Stimulated activated CD4-positive, alpha-beta T cell treated with anti-CD3 and anti-CD28 coated beads, Interleukin-2, amount 100 ng/mL, for 24 hours (primary cell): ENCODE measurements around the gene FAM120C.
A peak's percentile ranks its signal among the peaks of the same experiment; 100 is the strongest.

Source experiments
- DNase-seq, 2 donors: peaks; one replicate each; pipeline ENCODE4 v3.0.0-alpha.2; 2020

Gene FAM120C, protein sequence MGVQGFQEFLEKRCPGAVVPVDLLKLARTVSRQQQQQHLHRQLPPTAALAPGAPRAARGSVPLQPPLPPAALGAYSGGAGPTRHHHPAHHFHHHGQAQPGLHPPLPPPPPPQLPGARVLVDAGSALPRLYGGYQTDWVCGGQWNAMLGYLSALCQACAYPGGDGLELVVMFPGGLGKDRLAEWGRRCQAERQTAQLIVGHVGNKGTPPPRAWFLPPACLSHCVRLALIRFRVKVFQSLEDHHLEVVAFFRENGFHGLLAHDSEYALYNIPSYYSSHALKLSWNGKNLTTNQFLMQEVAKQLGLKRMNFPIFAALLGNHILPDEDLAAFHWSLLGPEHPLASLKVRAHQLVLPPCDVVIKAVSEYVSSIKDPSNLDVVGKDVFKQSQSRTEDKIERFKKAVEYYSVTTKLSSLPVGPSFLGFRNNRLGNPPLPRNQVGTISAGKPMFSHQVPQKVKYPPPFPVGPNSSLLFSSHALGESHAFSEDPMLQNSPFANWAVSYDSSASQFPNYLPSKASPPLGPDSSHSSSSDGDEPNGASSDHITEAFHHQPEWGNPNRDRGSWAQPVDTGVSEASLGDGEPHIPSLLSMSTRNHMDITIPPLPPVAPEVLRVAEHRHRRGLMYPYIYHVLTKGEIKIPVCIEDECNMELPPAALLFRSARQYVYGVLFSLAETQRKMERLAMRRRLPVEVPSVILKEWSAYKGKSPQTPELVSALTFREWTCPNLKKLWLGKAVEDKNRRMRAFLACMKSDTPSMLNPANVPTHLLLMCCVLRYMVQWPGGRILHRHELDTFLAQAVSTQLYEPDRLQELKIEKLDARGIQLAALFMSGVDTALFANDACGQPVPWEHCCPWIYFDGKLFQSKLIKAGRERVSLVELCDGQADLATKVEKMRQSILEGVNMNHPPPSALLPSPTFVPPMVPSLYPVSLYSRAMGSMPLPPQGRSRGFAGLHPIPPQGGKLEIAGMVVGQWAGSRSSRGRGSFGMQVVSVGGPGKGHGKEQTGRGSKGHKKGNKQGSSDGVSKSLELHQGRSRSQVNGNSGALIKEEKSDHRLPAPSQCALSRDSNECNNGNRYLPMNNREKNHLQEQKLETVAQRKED

DNA sequence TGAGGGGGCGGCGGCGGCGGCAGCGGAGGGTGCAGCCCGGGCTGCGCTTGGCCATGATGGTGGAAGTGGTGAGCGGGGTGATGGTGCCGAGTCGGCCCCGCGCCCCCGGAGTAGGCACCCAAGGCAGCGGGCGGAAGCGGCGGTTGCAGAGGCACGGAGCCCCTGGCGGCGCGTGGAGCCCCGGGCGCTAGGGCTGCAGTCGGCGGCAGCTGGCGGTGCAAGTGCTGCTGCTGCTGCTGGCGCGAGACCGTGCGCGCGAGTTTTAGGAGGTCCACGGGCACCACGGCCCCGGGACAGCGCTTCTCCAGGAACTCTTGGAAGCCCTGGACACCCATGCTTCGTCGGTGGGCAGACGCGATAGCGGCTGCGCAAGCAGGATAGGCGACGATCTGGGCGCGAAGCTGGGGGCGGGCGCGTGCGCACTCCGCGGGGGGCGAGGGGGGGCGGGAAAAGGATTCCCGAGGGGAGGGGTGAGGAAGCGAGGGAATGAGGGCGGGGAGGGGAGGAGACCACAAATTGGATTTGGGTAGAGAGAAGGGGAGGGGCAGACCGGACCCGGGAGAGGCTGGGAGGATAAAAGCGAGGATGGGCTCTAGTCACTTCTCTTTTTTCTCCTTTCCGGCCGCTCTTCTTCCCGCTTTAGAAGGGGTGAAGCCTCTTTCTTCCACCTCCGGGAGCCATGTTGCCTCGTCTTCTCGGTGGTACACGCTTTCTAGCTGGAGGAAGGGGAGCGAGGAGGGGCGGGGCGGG is at the start of gene FAM120C:
FAM120C (minus strand) TSS at position 391 of the 750 bp plus-strand sequence; CDS start at position 335, 56 bp downstream.
- peak; percentile 66 to 72 for DNase-seq

DNA sequence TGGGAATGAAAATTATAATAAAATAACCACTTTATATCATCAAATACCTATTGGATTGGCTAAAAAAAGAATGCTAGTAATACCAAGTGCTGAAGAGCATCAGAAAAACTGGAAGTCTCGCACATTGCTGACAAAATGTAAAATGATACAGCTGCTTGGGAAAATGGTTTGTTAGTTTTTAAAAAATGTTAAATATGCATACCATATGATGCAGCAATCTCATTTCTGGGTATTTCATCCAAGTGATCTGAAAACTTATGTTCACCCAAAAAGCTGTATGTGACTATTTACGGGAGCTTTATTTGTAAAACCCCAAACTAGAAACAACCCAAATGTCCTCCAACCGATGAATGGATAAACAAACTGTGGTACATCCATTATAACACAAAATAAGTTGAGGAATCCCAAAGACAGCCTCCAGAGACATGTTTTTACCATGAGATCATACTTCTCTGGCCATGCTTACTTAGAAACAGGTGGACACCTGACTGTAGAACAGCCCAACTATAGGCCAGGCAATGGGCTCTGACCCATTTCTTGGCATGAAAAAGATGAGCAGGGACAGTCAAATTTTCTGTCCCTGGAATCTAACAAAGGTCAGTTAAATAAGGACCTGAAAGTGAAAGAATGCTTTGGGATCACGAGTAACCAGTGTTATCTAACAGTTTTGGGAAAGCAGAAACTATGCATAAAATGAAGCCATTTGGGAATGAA is 47.5 kb upstream of the FAM120C start:
- DNase-seq = no peak

DNA sequence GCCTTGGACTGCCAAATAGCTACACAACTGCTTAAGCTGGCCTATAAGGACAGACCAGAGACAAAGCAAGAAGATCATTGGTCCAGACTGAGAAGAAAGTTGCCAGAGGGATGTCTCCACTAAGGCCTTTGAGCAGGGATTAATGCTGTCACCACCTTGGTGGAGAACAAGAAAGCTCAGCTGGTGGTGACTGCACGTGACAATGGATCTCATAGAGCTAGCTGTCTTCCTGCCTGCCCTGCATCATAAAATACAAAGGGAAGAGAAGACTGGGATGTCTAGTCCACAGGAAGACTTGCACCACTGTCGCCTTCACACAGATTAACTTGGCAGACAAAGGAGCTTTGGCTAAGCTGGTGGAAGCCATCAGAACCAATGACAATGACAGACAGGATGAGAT is 40.5 kb upstream of the FAM120C start:
- DNase-seq = no peak

DNA sequence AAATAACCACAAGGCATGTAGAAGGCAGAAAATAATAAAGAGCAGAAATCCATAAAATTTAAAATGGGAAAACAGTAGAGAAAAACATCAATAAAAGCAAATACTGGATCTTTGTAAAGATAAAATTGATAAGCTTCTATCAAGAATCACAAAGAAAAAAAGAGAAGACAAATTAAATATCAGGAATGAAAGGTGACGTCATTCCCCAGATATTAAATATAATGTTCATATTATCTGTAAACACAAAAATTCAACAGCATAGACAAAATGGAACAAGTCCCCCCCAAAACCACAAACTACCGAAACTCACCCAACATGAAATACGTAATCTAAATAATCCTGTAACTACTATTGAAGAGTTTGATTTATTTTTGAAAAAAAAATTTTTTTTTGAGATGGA is 30.5 kb upstream of the FAM120C start:
- DNase-seq = no peak

DNA sequence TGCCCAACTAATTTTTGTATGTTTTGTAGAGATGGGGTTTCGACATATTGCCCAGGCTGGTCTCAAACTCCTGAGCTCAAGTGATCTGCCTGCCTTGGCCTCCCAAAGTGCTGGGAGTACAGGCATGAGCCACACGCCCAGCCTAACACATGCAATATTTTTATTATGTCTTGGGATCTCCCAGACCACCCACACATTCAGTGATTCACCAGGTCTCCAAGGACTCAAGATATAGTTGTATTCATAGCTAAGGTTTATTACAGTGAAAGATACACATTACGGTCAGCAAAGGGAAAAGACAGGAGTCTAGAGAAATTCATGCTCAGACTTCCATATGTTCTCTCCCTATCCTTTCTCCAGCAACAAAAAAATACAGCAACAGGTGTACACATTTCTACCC is 25.5 kb upstream of the FAM120C start:
- DNase-seq = no peak

DNA sequence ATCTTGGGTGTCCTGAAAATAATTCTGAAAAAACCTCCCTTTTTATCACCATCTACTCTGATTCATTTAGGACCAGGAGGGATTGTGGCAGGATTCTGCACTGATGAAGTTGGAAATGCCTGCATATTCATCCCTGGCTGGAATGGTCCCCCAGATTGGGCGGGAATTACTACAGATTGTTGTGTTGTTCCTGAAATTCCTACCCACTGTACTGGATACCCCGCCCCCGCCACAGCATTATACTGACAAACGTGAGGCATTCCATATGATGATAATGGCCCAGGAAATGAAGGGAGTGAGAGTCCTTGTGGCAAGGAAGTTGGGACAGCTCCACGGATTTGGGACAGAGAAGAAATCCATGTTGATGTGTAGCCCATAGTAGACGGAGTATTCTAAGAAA is 15.2 kb upstream of the FAM120C start:
- no peak for DNase-seq

DNA sequence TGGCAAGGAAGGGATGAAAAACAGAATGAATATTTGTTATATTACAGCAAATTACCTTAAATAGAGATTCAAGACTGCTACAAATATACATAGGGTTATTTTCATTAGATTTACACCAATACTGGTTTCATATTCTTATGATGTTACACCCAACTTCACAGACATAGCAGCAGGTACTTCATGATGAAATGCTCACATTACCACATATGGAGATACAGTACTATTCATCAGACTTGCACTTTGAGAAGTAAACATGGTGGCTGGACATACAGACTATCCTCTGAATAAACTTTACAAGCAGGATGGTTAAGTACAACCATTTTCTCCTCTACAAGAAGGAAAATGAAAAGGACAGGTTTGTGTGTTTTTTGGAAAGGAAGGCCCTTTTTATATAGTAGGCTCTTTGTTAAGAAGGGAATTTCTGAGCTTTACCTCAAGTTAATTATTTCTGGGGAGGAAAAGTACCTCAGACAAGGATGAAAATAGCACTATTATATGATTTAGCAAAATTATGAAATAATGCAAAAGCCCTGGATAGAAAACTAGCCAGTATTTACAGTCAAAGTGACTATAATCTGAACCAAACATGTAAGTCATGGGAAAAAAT is 12.0 kb upstream of the FAM120C start:
- no peak for DNase-seq

DNA sequence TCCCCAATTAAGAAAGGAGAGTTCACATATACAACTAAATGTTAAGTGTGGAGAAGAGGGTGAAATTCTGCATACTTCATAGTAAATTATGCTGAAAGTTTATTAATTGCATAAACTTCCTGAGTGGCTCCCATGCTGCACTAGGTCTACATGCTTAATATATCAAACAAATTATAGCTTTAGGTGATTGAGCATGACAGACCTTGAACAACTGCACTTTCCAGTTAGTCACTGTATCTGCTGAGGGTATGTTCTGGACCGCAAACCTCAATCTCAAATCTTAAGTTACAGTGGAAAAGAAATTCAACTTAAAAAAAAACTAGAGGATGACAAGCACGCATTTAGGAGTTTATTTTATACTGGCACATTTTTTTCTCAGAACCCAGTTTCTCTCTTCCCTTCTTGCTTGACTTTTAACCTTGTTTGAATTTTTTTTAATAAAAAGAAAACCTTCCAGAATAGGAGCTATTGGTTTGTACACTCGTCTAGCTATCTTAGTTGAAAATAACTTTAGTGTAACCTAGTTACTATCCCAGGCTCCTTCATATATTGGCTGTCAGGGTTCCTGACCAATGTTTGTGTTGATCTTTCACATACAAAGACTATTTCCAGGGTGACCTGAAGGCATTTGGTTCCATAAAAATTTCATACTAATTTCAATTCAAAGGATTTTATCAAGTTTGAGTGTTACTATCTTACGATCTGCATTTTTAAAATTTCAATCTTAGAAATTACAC is 10.2 kb upstream of the FAM120C start:
- DNase-seq = no peak

DNA sequence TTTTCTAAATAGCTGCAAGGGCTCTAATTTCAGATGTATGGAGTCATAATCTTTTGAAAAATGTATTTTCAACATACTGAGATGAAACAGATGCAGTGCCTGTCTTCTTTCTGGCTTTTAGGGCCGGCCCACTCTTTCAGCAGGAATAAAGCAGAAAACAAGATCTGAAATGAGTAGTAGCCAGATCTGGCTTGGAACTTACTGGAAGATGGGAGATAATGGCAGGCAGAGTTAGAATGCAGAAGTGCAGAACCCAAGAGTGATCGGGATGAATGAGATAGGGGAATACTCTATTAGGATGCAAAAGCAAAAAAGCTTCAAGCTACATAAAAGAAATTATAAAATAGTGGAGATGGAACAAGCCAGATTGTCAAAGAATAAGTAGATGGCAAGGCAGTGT is 1.4 kb upstream of the FAM120C start:
- DNase-seq = no peak

DNA sequence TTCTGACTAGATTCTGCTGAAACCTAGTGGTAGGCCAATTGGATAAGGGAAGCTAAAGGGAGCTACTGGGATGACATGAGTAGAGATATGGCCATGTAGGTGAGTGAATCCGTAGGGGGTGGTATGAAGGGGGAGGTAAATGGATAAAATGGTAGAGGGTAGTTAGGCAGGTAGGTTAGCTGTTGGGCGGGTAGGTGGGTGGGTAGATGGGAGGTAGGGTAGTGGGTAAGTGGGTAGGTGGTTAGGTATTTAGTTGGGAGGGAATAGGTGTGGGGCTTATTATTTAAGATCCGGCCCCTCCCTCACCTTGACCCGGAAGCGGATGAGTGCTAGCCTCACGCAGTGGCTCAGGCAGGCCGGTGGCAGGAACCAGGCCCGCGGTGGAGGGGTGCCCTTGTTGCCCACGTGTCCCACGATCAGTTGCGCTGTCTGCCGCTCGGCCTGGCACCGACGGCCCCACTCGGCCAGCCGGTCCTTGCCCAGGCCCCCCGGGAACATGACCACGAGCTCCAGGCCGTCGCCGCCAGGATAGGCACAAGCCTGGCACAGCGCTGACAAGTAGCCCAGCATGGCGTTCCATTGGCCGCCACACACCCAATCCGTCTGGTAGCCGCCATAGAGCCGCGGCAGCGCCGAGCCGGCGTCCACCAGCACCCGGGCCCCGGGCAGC is 725 bp downstream of the FAM120C start:
- peak; percentile 69 for DNase-seq

DNA sequence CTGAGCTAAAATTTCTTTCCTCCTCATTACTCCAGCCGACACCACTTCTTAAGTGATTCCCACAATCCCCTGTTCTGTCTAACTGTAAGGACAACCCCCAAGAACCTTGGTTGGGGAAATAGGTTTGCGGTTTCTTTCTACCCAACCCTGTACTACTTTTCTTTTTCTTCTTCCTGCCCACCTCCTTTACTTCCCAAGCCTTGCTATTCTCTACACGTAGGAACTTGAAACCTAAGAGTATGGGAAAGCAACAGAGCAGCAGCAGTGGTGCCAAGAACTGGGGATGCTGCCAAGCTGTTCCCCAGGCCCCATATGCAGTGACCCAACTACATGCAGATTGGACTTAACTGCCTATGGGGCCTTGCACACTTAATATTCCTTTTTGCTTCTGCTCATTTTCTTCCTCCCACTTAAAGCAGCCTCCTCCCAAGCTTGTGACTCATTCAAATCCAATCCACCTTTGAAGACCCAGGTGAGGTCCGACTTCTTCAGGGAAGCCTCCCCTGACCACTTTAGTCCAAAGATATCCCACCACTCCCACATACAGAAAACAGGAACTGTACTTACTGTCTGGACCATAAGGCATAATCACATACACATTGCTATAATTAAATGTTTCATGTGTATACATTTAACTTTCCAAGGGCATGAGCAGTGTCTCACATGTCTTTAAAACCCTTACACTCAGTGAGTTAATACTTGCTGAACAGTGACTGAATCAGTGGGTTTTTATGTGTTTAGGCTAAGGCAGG is 1.7 kb downstream of the FAM120C start:
- DNase-seq = no peak

DNA sequence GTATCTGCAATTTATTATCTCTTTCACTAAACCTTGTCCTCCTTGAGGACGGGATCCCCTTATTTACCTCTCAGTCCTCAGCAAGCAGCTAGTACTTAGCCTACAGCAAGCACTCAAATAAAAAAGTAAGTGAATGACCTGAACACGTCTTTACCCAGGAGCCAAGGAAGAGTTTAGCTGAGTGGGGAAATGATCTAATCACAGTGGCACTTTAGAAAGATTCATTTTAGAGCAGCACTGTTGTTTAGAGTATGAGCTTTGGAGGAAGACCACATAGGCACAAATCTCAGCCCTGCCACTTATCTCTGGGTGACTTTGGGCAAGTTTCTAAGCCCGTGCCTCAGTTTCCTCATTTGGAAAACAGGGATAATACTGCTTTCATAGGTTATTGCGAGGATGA is 2.7 kb downstream of the FAM120C start:
- no peak for DNase-seq

DNA sequence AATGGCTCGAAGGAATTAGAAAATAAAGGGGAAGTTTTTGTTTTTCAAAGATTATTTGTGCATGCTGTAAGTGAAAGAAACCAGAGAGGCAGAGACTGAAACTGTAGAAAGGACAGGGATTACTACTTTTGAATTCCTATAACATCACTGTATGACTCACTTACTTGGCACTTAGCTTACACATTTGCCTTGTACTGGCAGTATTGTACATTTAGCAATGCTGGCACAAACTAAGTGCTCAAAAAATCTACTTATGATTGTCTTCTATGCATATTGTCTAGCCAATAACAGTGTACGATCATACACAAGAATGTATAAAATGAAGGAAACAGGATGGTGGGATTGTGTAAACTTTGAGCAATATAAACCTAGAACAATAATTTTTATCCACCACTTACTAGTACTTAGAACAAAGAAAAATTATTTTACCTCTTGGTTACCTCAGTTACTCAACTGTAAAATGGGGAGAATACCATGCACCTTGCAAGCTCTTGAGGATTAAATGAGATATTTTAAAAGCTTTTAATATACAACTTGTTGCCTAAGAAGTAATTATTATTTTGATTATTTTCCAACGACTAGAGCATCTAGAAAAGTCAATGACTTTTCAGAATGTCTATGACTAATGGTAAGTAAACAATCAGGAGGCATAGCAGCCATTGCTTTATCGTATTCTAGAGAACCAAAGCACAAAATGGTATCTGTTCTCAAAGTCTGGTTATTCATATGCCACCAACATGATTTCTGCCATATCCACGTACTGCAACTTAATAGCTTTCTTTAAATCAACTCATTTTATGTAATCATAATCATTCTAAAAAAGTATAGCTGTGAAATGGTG is 4.7 kb downstream of the FAM120C start:
- no peak for DNase-seq

DNA sequence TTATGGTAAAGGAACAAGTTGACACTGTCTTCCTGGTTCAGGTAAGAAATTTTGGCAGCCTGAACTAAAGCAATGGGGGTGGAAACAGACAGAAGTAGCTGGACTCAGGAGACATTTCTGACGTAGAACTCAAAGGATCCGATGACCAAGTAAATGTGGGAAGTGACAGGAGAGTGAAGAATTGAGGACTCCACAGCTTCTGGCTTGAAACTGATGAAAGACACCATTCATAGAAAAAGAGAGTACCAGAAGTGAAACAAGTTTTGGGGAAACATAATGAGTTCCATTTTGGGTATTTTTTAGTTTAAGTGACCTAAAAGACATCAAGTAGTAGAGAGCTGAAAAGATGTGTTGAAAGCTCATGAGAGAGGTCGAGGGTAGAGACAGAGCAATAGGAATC is 5.7 kb downstream of the FAM120C start:
- DNase-seq = no peak

DNA sequence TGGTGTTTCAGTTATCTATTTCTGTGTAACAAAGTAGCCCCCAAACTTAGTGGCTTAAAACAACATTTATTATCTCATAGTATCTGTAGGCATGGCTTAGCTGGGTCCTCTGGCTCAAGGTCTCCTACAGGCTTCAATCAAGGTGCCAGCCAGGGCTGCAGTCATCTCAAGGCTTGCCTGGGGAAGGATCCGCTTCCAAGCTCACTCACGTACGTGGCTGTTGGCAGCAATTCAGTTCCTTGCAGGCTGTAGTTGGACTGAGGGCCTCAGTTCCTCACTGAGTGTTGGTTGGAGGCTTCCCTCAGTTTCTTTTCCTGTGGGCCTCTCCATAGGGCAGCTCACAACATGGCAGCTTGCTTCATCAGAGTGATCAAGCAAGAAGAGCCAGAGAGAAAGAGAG is 9.3 kb downstream of the FAM120C start:
- DNase-seq = no peak

DNA sequence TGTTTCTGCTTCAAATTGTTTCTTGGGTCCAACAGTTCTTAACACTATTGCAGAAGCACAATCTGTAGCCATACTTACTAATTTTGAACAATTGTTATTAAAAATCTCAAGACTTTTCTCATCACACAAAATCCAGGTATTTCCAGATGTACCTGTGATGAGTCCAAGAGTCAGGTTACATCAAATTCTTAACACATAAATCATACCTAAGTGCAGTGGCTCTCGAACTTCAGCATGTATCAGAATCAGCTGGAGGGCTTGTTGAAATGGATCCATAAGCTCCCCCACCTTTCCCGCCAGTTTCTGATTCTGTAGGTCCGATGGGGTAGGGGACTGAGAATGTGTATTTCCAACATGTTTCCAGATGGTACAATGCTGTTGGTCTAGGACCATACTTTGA is 10.6 kb downstream of the FAM120C start:
- no peak for DNase-seq

DNA sequence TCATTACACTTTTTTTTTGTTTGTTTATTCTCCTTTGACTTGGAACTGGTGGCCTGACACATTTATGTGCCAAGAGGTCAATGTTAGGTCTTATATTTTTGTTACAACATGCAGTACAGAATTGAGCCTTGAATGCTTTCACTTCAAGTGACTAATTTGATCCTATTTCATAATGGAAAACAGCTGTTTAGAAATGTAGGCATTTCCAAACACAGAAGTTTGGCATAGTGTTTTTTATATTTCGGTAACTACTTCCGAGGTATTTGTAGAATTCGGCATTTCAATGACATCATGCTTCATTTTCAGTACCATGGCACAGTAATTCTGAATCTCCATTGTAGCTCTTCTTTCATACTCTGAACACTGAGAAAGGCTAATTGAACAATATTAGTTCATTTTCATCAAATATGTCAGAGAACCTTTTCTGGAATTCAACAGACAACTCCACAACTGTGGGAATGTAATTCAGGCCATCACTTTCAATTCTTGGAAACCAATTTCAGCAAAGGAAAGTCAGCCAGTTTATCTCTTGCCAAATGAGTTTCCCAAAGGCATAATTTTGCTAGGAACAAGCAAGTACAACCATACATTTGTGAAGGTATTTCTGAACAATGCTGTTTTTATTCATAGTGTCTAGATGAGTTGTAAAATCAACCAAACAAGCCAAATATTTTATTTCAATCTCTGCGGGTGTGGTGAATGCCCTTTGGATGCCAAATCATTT is 11.4 kb downstream of the FAM120C start:
- no peak for DNase-seq

DNA sequence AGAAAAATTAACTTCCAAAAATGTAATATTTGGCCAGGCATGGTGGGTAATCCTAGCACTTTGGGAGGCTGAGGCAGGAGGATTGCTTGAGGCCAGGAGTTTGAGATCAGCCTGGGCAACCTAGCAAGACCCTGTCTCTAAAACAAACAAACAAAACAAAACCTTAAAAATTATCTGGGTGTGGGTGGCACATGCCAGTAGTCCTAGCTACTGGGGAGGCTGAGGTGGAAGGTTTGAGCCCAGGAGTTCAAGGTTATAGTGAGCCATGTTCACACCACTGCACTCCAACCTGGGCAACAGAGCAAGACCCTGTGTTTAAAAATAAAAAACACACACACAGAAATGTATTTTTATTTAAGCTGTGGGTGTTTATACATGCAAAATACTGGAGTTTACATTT is 12.0 kb downstream of the FAM120C start:
- no peak for DNase-seq
